HL-60 (cell line): ENCODE data around the gene EXOC6B.
"Not testable (repeated sequence)": the region's sequence is repeated elsewhere in the genome, so short reads cannot be mapped to it uniquely, and the experiment has no call there.

ENCODE experiments used
- TF ChIP-seq, protein P1 (sequence below): IDR thresholded peaks from one replicate; pipeline ENCODE4 v1.5.1; 2011; ENCODE audit warnings: low read length, control low read depth, inconsistent platforms; ENCODE audit not compliant: insufficient read depth
- TF ChIP-seq, protein P2 (sequence below): IDR thresholded peaks from 2 replicates; pipeline ENCODE4 v1.6.1; 2012; ENCODE audit warnings: low read depth; ENCODE audit not compliant: insufficient replicate concordance

- TF ChIP-seq, protein P1, sequence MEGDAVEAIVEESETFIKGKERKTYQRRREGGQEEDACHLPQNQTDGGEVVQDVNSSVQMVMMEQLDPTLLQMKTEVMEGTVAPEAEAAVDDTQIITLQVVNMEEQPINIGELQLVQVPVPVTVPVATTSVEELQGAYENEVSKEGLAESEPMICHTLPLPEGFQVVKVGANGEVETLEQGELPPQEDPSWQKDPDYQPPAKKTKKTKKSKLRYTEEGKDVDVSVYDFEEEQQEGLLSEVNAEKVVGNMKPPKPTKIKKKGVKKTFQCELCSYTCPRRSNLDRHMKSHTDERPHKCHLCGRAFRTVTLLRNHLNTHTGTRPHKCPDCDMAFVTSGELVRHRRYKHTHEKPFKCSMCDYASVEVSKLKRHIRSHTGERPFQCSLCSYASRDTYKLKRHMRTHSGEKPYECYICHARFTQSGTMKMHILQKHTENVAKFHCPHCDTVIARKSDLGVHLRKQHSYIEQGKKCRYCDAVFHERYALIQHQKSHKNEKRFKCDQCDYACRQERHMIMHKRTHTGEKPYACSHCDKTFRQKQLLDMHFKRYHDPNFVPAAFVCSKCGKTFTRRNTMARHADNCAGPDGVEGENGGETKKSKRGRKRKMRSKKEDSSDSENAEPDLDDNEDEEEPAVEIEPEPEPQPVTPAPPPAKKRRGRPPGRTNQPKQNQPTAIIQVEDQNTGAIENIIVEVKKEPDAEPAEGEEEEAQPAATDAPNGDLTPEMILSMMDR = not testable (repeated sequence)
- TF ChIP-seq, protein P2, sequence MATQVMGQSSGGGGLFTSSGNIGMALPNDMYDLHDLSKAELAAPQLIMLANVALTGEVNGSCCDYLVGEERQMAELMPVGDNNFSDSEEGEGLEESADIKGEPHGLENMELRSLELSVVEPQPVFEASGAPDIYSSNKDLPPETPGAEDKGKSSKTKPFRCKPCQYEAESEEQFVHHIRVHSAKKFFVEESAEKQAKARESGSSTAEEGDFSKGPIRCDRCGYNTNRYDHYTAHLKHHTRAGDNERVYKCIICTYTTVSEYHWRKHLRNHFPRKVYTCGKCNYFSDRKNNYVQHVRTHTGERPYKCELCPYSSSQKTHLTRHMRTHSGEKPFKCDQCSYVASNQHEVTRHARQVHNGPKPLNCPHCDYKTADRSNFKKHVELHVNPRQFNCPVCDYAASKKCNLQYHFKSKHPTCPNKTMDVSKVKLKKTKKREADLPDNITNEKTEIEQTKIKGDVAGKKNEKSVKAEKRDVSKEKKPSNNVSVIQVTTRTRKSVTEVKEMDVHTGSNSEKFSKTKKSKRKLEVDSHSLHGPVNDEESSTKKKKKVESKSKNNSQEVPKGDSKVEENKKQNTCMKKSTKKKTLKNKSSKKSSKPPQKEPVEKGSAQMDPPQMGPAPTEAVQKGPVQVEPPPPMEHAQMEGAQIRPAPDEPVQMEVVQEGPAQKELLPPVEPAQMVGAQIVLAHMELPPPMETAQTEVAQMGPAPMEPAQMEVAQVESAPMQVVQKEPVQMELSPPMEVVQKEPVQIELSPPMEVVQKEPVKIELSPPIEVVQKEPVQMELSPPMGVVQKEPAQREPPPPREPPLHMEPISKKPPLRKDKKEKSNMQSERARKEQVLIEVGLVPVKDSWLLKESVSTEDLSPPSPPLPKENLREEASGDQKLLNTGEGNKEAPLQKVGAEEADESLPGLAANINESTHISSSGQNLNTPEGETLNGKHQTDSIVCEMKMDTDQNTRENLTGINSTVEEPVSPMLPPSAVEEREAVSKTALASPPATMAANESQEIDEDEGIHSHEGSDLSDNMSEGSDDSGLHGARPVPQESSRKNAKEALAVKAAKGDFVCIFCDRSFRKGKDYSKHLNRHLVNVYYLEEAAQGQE = not testable (repeated sequence)
These were observed 242.0 kb downstream of the EXOC6B start for GRCh38 chr2:72583836-72584235.
